Osteoblast (primary cell): ENCODE results near the gene APEH. TPM values are rescaled to one million over a fixed set of nuclear protein-coding genes. Genes with fewer than 3 reads are reported as not detected.
"Not testable (repeated sequence)": the region's sequence is repeated elsewhere in the genome, so short reads cannot be mapped to it uniquely, and the experiment has no call there.

Source experiments
- DNase-seq: peaks from one replicate; pipeline ENCODE4 v3.0.0; 2011; ENCODE audit warnings: low spot score, mixed read lengths; ENCODE audit not compliant: insufficient read length; ENCODE audit errors: missing footprints
- H2AFZ ChIP-seq: 2 replicates; pipeline ENCODE4 v1.6.0; 2011; ENCODE audit warnings: mild to moderate bottlenecking, low read length
- H3K27ac ChIP-seq: 2 replicates; pipeline ENCODE4 v1.5.1; 2011; ENCODE audit warnings: mild to moderate bottlenecking, low read depth, low read length, moderate library complexity
- H3K27me3 ChIP-seq: 2 replicates; pipeline ENCODE4 v1.6.0; 2012; ENCODE audit warnings: mild to moderate bottlenecking, control low read depth, inconsistent platforms, low read length, moderate library complexity; ENCODE audit not compliant: insufficient read depth
- H3K36me3 ChIP-seq: 2 replicates; pipeline ENCODE4 v1.5.1; 2011; ENCODE audit warnings: mild to moderate bottlenecking, low read length, control low read depth, moderate library complexity; ENCODE audit not compliant: insufficient read depth
- H3K4me1 ChIP-seq: 2 replicates; pipeline ENCODE4 v1.5.1; 2011; ENCODE audit warnings: mild to moderate bottlenecking, low read length, control low read depth, moderate library complexity; ENCODE audit not compliant: insufficient read depth
- H3K4me2 ChIP-seq: 2 replicates; pipeline ENCODE4 v1.6.0; 2011; ENCODE audit warnings: mild to moderate bottlenecking, low read length; ENCODE audit not compliant: insufficient read depth
- H3K4me3 ChIP-seq: fragments of 200-600 bp; sonication (generic); 3 replicates; pipeline ENCODE4 v1.5.1; 2012; ENCODE audit warnings: mild to moderate bottlenecking, low read length, inconsistent platforms; ENCODE audit not compliant: insufficient read depth
- H3K79me2 ChIP-seq: 2 replicates; pipeline ENCODE4 v1.6.0; 2012; ENCODE audit warnings: mild to moderate bottlenecking, low read length, control low read depth, inconsistent platforms; ENCODE audit not compliant: insufficient read depth
- H3K9me3 ChIP-seq: 2 replicates; pipeline ENCODE4 v1.5.1; 2011; ENCODE audit warnings: low read depth, low read length, control low read depth
- H4K20me1 ChIP-seq: 2 replicates; pipeline ENCODE4 v1.6.0; 2012; ENCODE audit warnings: mild to moderate bottlenecking, low read length, control low read depth; ENCODE audit not compliant: insufficient read depth
- CTCF ChIP-seq: IDR thresholded peaks from 2 replicates; pipeline ENCODE4 v1.5.1; 2011; ENCODE audit warnings: mild to moderate bottlenecking, low read depth, low read length, moderate library complexity; ENCODE audit errors: extremely low read depth
- total RNA-seq: library from RNA; depleted of rRNA; stranded (reverse); fragments of >200 nt; gene quantifications from 2 replicates; pipeline ENCODE4 v1.2.3, GENCODE V29; 2012

APEH gene
- total RNA-seq, 1 donor = 98.8 TPM

DNA sequence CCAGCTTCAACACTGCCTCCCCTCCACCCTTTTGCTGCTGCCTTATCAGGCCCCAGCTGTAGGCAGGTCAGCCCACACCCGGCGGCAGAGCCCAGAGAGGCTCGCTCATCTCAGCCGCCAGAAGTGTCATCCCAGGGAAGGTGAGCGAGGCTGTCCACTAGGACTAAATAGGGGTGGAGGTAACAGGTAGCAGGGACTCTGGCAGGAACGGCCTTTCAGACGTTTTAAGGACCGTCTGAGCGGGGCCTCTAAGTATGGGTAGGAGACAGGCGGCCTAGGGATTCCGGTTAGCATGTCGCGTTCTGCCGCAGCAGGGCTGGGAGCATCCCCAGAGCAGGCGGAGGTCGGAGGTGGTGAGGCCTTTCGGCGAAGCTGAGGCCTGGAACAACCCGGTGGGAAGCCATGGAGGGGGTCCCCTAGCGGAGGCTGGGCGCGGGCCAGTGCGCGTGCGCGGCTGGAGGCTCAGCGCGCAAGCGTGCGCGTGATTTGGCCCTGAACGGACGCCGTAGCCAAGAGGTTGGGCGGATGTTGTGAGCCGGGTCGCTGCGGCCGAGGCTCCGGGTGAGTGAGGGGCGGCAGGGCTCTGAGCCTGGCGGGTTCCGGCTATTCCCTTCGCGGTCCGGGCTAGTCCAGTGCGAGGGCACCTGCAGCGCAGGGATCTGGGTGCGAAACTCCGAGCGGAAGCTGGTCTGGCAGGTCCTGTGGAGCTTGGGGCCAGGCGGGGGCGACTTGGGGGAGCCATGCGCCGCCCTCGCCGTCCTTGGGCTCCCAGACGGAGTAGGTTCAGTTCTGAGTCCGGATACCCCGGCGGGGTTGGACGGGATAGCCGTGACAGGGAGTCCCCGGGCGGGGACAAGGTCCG, 15.1 kb downstream of the APEH start, which contains the start of the genes MST1 and RNF123:
Gene MST1 (minus strand): TSS at position 429 of the 862 bp plus-strand sequence. CDS start 783 bp downstream, outside the sequence.
Gene RNF123 (plus strand): TSS at position 512 of the 862 bp plus-strand sequence. CDS start 1,609 bp downstream, outside the sequence.
- Histone ChIP-seq H2AFZ (peak within 1 kb of the TSS; percentile 97), H3K36me3 (no peaks in the 10 kb centered on the region), H3K4me1 (peaks cover 11% of the 10 kb centered on the region), H3K27ac (peak within 1 kb of the TSS; percentile 71), H3K9me3 (no peaks in the 10 kb centered on the region), H3K27me3 (no peaks in the 10 kb centered on the region), H4K20me1 (peaks cover 4% of the 10 kb centered on the region), H3K4me2 (peak within 1 kb of the TSS; percentile 88), H3K79me2 (peaks cover 32% of the 10 kb centered on the region), H3K4me3 (peak within 1 kb of the TSS; percentile 98)
- TF ChIP-seq CTCF = peak; percentile 28
- DNase-seq = peak; percentile 98

- peak overlapping the region; percentile 71 for H3K27ac ChIP-seq
- H4K20me1 ChIP-seq, DNase-seq, H3K27me3 ChIP-seq, H3K36me3 ChIP-seq, H3K9me3 ChIP-seq: not testable (repeated sequence)
- peak overlapping the region; percentile 88 for H3K4me2 ChIP-seq
- peak overlapping the region; percentile 98 for H3K4me3 ChIP-seq
- H3K4me1 ChIP-seq = peaks cover 11% of the 10 kb centered on the region
- H3K79me2 ChIP-seq = peaks cover 35% of the 10 kb centered on the region
- peak overlapping the region; percentile 97 for H2AFZ ChIP-seq
Measured at GRCh38 chr3:49689908-49690624, 15.9 kb downstream of the APEH start.

GRCh38 chr3:49690856-49691255, 16.7 kb downstream of the APEH start:
- H3K27me3 ChIP-seq, H2AFZ ChIP-seq, DNase-seq, H3K9me3 ChIP-seq, H3K4me3 ChIP-seq, H3K27ac ChIP-seq, H4K20me1 ChIP-seq, H3K36me3 ChIP-seq: not testable (repeated sequence)
- Histone ChIP-seq H3K4me1 (peaks cover 11% of the 10 kb centered on the region), H3K4me2 (peak overlapping the region; percentile 88), H3K79me2 (peaks cover 35% of the 10 kb centered on the region)

- H3K4me2 ChIP-seq, H3K27me3 ChIP-seq, H2AFZ ChIP-seq, H3K36me3 ChIP-seq, H3K9me3 ChIP-seq, H4K20me1 ChIP-seq, H3K27ac ChIP-seq, H3K4me3 ChIP-seq: not testable (repeated sequence)
- Histone ChIP-seq H3K4me1 (peaks cover 11% of the 10 kb centered on the region), H3K79me2 (peaks cover 35% of the 10 kb centered on the region)
- peak; percentile 41 for DNase-seq
Measured at GRCh38 chr3:49691481-49691880, 17.3 kb downstream of the APEH start.

- not testable (repeated sequence) for H2AFZ ChIP-seq, H3K4me2 ChIP-seq, H3K27me3 ChIP-seq, H3K27ac ChIP-seq, H3K4me3 ChIP-seq, H4K20me1 ChIP-seq, H3K36me3 ChIP-seq, H3K4me1 ChIP-seq, H3K9me3 ChIP-seq
- DNase-seq = peak; percentile 1
- peaks cover 33% of the 10 kb centered on the region for H3K79me2 ChIP-seq
Measured at GRCh38 chr3:49694409-49695070, 20.4 kb downstream of the APEH start.

DNA sequence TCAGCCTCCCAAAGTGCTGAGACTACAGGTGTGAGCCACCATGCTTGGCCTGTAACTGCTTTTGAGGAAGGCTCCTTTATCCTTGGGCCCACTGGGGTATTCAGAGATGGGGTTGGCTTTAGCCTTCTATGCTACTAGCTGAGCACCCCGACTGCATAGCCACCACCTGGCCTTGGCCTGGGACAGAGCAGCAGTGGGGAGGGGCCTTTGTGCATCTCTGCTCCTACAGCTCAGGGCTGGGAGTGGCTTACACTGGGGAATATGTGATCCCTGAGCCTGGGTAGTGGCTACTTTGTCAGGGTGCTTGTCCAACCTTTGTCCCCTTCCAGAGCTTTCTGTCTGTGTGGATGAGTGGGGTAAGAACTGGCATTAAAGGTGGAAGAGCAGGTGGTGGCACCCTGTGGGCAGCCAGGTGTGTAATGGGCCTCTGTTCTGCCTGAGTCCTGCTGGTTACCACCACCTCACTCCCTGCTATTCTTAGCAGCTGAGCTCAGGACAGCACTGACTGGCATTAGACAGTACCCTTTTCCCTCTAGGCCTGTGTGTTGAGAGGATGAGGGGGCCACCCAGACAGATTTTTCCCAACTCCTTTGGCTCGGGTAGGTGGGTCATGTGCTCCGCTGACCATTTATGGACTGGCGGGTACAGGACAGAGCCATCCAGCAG, 21.3 kb downstream of the APEH start:
- not testable (repeated sequence) for H3K4me2 ChIP-seq, H3K4me3 ChIP-seq, H3K9me3 ChIP-seq, H3K27me3 ChIP-seq, H3K27ac ChIP-seq, DNase-seq, H2AFZ ChIP-seq, H3K4me1 ChIP-seq, H4K20me1 ChIP-seq
- peaks cover 24% of the 10 kb centered on the region for H3K79me2 ChIP-seq
- H3K36me3 ChIP-seq = peaks cover 13% of the 10 kb centered on the region
